Sigmoid colon (tissue), 4 donors: ENCODE data around the gene FNIP1.

Experiments
- POLR2AphosphoS5 ChIP-seq, 4 donors: sonication (generic); formaldehyde crosslinking; IDR thresholded peaks; one replicate each; pipeline ENCODE4 v1.6.1; 2017; ENCODE audit warnings: antibody characterized with exemption in 4 of 4
- TF ChIP-seq, protein P1 (sequence below), 4 experiments: fragments of 450-650 bp in 3 of 4; fragments of 200-600 bp in 1 of 4; IDR thresholded peaks; one replicate each; pipeline ENCODE4 v1.5.1; 2016 to 2019; ENCODE audit warnings: antibody characterized with exemption in 4 of 4, mild to moderate bottlenecking in 3 of 4, moderate library complexity in 2 of 4

- TF ChIP-seq, protein P1, sequence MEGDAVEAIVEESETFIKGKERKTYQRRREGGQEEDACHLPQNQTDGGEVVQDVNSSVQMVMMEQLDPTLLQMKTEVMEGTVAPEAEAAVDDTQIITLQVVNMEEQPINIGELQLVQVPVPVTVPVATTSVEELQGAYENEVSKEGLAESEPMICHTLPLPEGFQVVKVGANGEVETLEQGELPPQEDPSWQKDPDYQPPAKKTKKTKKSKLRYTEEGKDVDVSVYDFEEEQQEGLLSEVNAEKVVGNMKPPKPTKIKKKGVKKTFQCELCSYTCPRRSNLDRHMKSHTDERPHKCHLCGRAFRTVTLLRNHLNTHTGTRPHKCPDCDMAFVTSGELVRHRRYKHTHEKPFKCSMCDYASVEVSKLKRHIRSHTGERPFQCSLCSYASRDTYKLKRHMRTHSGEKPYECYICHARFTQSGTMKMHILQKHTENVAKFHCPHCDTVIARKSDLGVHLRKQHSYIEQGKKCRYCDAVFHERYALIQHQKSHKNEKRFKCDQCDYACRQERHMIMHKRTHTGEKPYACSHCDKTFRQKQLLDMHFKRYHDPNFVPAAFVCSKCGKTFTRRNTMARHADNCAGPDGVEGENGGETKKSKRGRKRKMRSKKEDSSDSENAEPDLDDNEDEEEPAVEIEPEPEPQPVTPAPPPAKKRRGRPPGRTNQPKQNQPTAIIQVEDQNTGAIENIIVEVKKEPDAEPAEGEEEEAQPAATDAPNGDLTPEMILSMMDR (IDR thresholded peaks at IDR 0.05) = no peak
- TF ChIP-seq POLR2AphosphoS5 (IDR thresholded peaks at IDR 0.05) = no peak
Observed at GRCh38 chr5:131765261-131765660, 31.6 kb downstream of the FNIP1 start.
